Hippocampal formation (tissue), 2 donors: ENCODE results near the gene ANO2.
"Not testable (repeated sequence)": the region's sequence is repeated elsewhere in the genome, so short reads cannot be mapped to it uniquely, and the experiment has no call there.

Experiments used
- DNase-seq, 2 donors: peaks; one replicate each; lab custom pipeline; 2025; lab: John Stamatoyannopoulos, UW

Gene ANO2

DNA sequence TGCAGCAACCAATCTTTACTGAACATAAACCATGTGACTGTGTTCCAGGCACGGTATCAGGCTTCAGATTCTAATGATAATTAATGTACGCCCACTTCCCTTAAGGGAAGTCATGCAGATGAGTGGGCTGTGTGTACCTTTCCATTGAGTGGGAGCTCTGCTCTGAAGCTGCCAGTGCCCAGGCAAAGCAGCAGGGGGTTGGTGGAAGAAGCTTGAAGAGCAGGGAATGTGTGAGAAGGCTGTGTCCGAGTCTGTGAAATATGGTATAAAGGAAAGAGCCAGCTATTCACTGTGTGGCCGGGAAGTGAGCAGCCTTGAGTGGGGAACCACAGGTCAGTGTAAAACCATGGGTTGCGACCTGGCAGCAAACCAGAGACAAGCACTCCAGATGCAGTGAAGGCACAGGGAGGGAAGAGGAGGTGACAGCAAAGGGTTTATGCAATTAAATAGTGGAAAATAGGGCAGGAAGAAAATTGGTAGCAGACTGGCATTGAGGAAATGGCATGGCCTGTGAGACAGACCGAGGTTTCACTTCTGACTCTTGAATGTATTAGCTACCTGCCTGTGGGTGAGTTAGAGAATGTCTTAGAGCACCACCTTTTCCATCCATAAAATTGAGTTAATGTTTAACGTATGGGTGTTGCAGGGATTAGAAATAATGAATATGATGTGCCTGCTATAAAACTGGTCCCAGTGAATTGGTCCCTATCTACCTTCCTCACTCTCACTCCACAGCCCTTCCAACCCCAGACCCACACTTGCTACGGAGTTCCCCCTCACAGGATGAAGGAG, 396.7 kb downstream of the ANO2 start:
- no peak for DNase-seq

DNA sequence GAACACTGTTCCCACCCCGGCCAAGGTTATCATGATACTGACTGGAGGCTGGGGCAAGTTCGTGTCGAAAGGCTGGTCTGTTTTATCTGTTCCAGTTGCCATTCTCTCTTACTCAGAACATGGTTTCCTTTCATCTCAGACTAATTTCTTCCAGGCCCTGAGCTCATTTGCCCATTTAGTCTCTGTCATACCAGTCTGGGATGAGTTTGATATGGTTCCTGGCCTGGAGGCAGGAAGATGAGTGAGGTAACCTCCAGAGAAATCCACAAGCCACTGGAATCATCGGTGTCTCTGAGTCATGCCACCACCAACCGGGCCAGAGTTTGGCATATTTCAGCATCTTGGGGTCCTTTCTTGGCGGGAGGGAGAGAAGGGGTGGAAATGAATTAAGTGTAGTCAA, 398.4 kb downstream of the ANO2 start:
- no peak for DNase-seq

DNA sequence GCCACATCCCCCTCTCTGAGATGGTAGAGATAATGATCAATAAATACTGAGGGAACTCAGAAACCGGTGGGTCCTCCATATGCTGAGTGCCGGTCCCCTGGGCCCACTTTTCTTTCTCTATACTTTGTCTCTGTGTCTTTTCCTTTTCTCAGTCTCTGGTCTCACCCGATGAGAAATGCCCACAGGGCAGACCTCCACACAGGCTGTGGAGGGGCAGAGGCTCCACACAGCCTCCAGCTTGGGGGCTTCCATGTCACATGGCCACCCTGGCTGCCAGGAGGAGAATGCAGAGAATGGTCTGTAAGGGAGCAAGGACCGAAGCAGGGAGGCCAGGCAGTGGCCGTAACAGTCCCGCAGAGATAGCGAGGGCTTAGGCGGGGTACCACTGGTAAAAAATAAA, 407.3 kb downstream of the ANO2 start:
- DNase-seq, result no peak

DNA sequence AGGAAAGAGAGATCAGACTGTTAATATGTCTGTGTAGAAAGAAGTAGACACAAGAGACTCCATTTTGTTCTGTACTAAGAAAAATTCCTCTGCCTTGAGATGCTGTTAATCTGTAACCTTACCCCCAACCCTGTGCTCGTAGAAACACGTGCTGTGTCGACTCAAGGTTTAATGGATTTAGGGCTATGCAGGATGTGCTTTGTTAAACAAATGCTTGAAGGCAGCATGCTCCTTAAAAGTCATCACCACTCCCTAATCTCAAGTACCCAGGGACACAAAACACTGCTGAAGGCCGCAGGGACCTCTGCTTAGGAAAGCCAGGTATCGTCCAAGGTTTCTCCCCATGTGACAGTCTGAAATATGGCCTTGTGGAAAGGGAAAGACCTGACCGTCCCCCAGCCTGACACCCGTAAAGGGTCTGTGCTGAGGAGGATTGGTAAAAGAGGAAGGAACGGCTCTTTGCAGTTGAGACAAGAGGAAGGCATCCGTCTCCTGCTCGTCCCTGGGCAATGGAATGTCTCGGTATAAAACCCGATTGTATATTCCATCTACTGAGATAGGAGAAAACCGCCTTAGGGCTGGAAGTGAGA, 407.9 kb downstream of the ANO2 start:
- DNase-seq, result not testable (repeated sequence)

DNA sequence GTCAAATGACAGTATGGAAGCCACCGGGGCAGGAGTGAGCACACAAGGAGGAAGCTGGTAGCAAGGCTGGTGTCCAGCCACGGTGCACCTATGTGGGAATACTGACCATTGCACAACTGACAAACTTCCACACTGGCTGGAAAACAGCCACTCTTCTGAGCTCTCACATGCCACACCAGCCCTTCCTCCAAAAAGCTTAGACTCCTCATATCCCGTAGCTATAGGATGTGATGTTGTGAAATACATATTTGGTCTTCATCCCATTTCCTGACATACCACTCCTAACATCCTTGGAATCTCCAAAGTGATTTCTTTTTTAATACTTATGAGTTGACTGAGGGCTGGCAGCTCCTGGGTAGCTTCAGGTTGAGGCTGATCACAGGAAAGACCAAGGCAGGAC, 409.5 kb downstream of the ANO2 start:
- DNase-seq, result no peak

DNA sequence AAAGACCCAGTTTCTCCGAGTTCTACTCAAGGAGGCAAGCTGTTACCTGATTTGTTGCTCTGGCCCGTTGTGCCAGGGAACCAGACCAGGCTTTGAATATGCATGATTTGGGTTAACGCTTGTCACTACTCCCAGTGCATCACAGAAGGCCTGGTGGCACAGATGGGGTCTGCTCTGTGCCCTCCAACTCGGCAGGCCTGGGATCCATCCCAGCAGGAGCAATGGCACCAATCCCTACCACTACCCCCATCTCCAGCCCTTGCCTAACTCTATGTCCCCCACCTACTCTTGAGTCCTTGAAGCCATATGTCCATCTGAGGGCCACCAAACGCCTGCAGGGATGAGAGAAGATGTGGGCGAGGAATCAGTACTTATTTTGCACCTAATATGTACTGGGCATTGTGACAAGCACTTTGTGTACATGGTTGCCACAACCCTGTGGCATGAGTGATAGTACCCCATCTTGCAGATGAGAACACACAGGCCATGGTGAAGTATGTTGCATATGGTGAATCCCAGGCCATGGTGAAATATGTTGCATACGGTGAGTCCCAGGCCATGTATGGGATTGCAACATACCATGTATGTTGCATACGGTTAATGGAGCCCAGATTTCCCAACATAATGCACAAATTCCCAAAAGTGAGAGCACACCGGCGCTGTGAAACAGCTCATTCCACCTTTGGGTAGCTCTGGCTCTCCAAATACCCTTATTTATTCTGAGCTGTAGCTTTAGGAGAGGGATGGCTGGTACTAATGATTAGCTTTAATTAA, 410.4 kb downstream of the ANO2 start:
- DNase-seq, result no peak

DNA sequence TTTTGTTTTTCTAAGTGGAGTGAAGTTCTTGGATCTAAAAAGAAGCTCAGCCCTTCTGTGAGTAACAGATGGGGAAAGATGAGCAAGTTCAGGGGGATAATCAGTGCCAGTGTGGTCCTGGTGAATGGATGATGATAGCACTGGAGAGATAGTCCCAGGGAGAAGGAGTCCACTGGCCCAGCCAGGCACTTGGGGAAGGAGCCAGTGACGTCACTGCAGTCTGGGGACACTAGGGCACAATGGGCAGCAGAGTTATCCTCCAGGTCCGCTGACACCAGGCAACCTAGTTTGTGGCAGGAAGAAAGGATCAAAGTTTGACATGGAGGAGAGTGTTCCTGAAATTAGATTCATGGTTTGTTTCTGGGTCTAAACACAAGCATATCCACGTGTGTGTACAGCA, 411.7 kb downstream of the ANO2 start:
- DNase-seq, result no peak

DNA sequence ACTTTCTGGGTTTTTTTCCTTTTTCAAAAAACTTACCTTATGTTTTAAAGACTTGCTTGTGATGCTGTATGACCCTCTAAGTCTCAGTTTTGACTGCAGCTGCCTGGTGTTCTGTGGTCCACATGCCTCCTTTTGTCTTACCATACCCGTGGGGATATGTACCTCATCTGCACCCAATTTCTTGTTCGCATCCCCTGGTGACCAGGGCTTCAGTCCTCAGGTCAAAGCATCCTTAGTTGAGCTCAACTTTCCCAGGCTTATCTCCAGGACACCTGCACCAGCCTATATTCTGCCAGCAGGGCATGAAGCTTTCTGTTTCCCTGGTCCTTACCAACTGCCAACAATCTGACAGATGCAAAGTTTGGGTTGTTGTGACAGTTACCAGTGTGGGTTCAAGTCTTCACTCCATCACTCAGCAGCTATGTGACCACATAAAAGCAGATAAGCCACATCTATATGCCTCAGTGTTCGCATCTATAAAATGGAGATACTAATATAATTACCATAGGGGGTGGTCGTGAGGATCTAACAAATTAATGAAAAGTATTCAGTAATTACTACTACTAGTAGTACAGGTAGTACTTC, 419.2 kb downstream of the ANO2 start:
- DNase-seq, result no peak

DNA sequence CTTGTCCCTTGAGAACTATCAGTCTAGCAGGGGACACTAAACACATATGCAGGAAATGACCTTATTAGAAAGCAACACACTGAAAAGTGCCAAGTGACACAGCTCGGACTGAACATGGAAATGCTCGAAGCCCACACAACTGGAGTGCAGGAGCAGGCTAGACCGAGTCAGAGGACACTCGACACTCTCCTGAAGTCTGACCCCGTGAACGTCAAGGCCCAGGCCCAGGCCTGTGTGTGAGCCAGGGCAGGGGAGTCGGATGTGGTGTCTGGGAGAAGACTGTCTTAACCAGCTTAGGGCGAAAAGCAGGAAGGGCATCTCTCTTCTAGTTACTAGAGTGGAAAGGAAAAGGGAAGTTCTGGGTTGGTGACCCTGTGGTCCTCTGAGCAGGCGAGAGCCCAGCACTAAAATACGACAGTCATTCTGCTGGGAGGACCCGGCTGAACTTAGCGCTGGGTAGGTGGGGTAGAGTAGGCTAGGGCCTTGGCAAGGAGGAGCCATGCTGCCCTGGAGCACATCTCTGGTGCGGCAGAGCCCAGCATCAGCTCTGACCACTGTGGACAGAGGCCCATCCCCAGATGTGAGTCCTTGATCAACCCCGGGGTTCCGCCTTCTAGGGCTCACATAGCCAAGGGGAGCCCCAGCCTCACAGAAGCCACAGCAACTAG, 420.2 kb downstream of the ANO2 start:
- no peak for DNase-seq

DNA sequence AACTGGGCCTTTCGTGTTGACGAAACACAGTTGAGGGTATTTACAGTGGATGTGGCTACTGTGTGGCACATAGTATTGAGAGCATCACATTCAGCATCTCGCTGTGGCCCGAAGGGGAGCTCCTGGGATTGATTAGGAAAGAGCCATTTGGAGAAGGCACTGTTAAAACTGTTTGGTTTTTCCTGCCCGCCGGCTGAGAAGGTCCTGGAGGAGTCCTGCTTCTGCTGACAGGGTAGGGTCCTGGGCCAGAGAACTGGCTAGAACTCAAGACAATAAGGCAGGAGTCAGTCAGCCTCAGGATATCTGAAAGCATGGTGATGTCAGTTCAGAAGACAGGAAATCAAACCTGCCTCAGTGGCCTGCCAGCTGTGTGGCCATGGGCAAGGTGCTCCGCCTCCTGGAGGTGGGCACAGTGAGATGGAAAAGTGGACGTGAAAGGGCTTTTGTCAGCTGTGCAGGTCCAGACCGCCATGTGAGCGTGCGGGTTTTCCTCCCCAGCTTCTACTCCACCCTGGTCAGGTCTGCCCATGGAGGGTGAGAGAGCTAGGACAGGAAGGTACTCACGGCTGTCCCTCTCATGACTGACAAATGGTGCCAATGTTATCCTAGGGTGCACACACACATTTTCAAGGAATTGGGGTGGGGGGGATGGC, 420.8 kb downstream of the ANO2 start:
- no peak for DNase-seq

DNA sequence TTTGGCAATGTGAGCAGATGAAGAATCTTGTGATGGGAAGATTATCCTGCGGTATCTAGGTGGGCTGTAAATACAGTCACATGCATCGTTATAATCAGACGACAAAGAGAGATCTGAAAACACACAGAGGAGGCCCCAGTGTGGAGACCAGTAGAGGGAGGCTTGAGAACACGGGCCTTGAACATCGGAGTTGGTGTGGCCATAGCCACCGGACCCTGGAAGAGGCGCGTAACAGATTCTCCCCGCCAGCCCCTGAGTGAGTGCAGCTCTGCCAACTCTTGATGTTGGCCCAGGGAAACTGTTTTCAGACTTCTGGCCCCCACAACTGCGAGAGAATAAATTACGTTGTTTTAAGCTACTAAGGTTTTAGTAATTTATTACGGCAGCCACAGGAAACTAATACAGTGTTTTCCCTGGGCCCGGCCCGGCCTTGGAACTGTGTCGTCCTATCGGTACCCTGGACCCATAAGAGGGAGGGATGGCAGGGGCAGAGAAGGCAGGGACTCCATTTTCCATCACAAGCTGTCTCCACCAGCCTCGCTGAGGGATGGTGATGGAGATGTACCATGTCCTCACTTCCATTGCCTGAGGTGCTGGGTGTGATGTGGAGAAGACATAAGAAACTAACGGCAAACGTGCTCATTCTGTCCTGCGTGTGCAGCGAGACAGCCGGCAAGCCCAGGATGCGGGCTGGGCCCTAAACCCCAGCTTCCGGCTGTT, 421.5 kb downstream of the ANO2 start:
- no peak for DNase-seq

DNA sequence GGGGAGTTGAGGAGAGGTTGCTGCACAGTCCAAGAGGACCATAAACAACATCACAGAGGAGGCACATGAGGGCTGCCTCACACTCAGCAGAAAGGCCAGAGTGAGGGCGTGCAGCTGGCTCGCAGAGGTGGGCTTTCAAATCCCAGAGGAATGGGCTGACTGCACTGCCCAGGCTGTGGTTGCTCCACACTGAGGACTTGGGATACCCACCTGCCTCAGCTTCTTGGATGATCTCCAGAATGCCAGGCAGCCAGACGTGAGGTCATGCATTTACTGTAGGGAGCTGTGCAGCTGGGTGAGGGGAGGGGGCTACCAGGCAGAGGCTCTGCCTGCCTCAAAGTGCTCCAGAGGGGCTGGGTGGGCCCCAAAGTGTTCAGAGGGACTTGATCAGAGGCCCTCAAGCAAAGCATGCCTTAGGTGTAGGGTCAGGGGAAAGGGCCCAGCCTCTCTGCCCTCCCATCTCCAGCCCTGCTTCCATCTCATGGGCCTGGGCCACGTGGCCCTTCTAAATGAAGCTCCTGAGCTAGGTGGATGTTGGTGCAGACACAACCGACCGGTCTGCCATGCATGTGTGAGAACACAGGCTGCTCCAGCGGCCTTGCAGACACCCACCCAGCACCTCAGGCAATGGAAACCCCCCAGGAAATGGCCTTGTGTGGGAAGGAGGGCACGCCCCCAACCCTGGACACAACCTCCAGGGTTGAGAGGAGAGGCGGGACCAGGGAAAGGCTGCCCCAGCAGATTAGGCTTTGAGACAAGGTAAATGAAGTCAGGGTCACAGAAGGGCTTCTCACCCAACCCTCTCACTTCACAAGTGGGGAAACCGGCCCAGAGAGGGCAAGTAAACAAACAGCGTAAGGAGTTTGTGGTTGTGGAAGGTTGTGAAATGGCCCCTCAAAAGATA, 422.4 kb downstream of the ANO2 start:
- DNase-seq, result no peak

DNA sequence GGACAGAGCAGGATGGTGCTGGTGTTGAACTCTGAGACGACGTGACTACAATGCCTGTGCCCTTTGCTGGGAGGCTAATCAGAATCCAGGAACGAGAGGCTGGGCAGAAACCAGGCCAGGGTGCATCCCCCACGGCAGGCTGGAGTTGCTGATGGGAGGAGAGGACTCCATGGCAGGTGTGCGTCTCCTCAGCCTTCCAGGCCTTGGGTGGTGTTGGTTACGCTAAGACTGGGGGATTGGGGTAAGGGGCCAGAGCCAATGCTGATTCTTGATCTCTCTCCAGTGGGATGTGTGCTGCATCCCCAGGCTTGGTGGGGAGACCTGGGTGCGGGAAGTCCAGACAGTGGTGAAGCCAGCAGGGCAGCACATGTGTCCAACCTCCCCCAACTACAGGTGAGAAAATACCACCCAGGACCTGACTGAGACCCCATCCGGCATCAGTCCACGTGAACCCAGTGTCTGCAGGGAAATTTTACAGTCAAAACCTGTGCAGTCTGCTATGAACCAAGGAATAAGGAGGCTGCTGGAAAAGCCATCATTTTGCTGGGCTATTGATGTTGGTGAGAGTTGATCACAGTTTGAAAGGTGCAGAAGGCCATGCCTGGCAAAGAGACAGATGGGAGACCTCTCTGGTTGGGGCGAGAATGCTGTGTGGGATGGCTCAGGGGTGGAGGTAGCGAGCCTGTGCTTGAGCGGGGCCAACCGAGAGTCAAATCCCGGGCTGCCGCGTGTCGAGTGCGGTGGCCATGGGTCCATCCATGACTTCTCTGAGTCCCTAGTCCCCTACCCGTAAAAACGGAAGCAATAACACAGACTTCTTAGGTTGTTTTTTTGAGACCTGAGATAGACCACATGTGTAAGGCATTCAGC, 423.4 kb downstream of the ANO2 start:
- DNase-seq, result no peak

DNA sequence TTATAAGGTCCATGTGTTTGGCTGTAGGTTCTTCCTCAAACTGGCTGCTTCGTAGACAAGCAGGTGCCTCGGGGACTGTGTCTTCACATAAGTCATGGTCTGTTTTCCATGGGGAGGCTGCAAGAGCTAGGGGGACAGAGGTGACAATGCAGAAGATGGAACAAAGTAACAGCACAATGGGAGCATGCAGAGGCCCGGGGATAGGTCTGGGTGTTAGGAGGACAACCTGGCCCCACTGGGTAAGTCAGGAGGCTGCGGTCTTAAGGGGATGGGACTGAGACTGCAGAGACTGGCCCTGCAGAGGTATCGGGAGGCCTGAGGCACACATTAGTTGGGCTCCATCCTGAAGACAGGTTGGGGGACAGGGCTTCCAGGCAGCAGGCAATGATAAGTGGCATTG, 424.2 kb downstream of the ANO2 start:
- no peak for DNase-seq

DNA sequence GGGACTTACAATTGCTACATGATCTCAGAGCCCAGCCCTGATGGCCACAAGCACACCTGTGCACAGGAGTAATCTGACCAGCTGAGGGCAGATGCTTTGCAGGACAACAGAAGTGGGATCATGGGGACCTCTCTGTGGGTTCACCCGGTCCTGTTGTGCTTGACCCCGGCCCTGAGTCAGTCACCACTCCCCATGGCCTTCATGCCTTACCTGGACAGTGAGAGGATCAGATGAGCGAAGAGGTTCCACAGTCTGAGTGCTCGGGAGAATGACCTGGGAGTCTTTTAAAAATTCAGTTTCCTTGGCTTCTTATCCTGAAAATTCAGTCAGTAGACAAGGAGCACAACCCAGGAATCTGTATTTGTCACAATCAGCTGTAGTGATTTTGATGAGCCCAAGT, 425.0 kb downstream of the ANO2 start:
- no peak for DNase-seq

DNA sequence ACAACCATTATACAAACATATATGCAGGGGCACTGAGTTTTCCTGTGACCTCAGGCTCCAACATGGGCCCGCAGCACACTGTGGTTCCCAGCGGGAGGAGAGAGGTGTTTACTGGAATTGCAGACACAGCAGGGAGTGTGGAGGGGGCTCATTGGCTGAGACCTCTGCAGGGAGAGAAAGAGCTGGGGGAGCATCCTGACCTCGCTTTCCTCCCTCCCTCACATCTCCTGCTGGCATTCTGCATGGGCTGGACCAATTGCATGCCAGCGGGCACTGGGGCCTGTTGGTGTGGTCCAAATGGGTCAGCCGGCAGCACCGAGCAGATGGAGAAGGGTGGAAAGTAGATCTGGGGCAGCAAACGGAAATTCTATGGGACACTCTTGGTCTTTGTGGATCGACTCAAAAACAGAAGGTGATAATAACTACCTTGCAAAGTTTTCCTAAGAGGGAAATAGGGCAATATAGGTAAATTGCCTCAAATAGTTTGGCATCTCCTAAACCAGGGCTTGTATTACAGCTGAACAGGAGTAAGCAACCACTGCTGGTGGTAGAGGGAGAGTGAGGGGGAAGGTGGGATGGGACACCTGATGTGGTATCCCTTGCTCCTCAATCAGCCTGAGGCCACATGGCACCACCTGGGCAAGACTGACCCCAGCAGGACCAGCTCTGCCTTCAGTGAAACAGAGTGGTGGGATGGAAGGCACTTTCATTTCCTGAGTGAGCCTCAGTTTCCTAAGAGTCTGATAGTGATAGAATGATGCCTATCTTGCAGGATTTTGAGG, 426.3 kb downstream of the ANO2 start:
- DNase-seq, result no peak

DNA sequence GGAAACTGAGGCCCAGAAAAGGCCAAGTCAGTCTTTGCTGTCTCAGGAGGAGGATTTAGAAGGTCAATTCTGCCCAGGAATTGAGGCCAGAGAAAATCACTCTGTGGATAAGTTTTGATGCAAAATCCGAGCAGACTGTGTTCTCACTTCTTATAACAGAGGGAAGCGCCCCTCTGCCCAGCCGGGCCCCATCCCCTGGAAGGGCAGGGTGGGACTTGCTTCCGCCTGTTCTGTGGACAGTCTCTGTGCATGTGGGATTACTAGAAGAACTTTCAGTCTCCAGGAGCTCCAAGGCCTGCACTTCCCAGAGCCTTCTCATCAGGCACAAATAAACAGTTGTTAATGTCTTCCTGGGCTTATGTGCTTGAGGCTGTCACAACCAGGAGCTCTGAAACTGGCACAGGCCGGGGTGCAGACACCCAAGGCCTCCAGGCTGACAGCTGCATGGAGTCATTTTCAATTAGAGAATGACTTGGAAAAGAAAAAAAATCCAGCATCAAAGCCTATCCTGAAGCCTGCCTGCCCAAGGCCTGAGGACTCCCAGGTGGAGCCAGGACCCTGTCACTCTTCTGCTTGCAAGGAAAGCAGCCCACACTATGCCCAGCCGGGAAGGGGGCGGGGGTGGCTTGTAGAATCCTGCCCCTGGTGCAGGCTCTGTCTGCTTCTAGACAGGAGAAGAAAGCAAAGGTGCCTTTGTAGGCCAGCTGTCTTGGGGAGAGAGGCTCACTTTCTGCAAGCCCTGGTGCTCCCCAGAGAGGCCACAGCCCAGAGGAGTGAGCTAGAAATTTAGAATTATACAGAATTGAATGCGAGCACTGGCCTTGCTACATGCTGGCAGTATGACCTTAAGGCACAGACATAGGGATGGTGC, 428.5 kb downstream of the ANO2 start:
- DNase-seq, result no peak
